Loucy (cell line): Measurements from ENCODE around the gene GDAP2.

Source experiments
- EZH2phosphoT487 ChIP-seq: fragments of 200-600 bp; IDR thresholded peaks from 2 replicates; pipeline ENCODE4 v1.6.1; 2018; ENCODE audit warnings: antibody characterized with exemption, mild to moderate bottlenecking, moderate library complexity, borderline replicate concordance
- TF ChIP-seq, protein P1 (sequence below): fragments of 200-600 bp; sonication (generic); conservative IDR thresholded peaks from 2 replicates; pipeline ENCODE4 v1.5.1; 2014; ENCODE audit warnings: mild to moderate bottlenecking, antibody characterized with exemption, low read length

DNA sequence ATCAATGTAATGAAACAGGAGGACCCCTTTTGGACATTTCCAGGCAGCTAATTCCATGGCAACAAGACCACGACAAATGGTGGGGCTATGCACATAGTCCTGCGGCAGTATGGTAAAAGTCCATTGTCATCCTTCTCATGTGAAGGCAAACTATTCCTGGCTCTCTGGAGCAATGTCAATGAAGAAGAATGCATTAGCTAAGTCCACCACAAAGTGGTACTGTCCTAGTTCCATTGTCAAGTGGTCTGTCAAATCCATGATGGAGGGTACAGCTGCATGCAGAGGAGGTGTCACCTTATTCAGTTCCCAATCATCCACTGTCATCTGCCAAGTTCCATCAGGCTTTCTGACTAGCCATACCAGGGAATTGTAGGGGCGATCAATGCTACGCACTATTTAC, 110.1 kb downstream of the GDAP2 start:
- TF ChIP-seq, protein P1, sequence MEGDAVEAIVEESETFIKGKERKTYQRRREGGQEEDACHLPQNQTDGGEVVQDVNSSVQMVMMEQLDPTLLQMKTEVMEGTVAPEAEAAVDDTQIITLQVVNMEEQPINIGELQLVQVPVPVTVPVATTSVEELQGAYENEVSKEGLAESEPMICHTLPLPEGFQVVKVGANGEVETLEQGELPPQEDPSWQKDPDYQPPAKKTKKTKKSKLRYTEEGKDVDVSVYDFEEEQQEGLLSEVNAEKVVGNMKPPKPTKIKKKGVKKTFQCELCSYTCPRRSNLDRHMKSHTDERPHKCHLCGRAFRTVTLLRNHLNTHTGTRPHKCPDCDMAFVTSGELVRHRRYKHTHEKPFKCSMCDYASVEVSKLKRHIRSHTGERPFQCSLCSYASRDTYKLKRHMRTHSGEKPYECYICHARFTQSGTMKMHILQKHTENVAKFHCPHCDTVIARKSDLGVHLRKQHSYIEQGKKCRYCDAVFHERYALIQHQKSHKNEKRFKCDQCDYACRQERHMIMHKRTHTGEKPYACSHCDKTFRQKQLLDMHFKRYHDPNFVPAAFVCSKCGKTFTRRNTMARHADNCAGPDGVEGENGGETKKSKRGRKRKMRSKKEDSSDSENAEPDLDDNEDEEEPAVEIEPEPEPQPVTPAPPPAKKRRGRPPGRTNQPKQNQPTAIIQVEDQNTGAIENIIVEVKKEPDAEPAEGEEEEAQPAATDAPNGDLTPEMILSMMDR, result no peak
- no peak for TF ChIP-seq EZH2phosphoT487
